NCI-H2081 treated with DMSO at 0.1 percent for 48 hours (cell line): ENCODE results near the gene AP3S1.
A peak's percentile ranks its signal among the peaks of the same experiment; 100 is the strongest.
"Not testable (repeated sequence)": the region's sequence is repeated elsewhere in the genome, so short reads cannot be mapped to it uniquely, and the experiment has no call there.

ENCODE experiments used
- DNase-seq: peaks from one replicate; lab custom pipeline; 2025; lab: John Stamatoyannopoulos, UW

Gene AP3S1

GRCh38 chr5:115841382-115842088 lies at the start of gene AP3S1, which contains the start of gene ATG12:
Gene AP3S1, plus strand, starts transcription at chr5:115841935. Its CDS starts 103 bp downstream, at chr5:115842038.
Gene ATG12, minus strand, starts transcription at chr5:115841565. Its CDS starts 13 bp downstream, at chr5:115841552.
- DNase-seq: peak; percentile 40

- no peak for DNase-seq
Observed at GRCh38 chr5:115795700-115796099, 46.0 kb upstream of the AP3S1 start.

DNA sequence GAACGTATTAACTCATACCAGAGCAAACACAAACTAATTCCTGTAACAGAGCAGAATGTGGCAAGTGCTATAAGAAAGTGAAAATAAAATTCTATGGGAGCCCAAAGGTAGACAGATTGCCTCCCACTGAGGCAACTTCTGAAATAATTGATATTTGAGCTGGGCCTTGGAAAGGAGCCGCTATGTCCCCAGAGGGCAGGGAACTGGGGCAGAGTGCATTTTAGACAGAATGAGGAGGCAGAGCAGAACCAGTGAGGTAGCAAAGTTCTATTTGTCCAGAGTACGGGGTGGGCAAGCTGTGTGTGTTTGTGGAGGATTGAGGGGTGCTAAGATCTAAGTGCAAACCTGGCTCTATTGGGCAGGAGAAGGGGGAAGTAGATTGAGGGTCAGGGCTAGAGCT lies 45.1 kb upstream of the AP3S1 start:
- no peak for DNase-seq

DNA sequence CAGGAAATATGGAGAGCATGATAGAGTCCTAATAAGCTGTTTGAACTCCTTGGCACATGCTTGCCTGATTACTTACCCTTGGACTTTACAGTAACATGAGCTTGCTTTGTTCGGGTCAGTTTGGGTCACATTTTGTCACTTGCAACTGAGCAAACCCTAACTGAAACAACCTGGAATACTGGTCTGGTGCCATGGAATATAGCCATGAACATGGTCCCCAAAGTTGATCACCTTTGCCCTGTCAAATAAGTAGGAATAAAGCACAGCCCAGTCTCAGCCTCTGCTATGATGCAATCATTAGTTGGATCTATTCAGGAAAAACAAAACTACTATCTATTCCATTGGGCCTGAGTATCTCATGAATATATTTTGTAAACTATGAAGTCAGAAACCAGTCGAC lies 43.5 kb upstream of the AP3S1 start:
- no peak for DNase-seq

DNA sequence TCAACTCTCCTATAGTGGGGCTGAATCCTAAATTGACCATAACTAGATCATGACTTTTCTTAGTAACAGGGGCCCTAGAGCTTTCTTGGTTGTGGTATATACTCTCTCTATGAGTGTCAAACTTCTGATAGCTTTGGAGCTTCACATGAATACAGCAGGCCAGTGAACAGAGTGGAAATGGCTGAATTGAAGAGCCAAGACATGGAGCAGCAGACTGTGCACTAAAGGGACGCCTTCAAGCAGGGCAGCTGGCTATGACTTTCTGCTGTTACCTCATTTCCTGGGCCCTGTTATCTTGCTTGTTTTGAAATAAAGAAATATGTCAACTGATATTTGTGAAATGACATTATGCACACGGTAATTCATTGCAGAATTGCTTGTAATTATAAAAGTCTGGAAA lies 41.6 kb upstream of the AP3S1 start:
- no peak for DNase-seq

- DNase-seq: no peak
Observed at GRCh38 chr5:115801152-115801551, 40.6 kb upstream of the AP3S1 start.

DNA sequence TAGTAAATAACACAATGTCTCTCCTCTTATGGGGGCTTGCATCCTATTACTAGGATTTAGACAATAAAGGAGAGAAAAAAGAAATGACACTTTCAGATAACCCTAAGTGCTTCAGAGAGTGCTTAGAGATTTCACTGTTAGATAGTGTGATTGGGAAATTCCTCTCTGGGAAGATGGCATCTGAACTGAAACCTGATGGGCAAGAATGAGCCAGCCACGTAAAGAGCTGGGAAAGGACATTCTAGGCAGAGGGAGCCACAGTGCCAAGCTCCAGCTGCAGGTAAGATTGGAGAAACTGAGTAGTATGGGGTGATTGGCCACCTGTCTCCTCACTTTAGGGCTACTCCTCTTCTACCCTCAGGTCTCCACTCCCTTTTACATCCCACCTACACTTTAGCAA lies 39.8 kb upstream of the AP3S1 start:
- no peak for DNase-seq

DNA sequence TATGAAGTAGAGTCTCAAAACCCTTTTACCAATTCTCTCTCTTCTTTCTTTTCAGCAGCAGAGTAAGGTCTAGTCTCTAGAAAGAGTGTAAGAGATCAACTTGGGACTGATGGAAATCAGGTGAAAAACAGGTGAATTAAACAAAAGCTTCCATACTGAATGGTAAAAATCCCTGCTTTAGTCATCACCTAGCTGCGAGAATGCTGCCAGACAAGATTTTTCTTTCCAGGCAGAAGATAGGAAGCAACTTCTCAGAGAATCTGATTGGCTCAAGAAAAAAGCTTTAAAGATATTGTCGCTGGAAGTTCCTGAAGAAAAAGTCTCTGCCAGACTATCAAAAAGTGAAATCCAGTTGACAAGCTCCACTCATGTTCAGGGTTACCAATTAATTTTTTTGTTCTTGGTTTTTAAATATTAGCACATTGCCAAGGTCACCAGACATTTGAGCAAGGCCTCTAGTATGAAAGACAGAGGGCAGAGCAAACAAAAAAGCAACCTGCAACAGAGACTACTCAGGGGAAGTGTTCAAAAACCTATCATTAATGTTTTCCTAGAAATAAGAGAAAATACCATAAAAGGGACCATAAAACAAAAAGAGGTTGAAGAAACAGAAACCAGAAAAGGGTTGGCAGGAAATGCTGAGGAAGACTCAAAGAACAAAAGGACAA lies 34.6 kb upstream of the AP3S1 start:
- no peak for DNase-seq

- no peak for DNase-seq
Observed at GRCh38 chr5:115807654-115808052, 34.1 kb upstream of the AP3S1 start.

DNA sequence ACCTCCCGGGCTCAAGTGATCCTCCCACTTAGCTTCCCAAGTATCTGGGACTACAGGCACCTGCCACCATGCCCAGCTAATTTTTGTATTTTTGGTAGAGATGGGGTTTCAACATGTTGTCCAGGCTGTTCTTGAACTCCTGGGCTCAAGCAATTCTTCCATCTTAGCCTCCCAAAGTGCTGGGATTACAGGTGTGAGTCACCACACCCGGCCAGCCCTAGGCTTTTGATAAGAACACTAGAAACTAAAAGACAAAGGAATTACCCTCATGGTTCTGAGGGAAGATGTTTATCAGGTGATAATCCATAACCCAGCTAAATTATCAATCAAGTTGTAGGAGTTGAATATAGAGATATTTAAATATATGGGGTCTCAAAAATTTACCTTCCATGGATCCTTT lies 33.7 kb upstream of the AP3S1 start:
- DNase-seq: not testable (repeated sequence)

DNA sequence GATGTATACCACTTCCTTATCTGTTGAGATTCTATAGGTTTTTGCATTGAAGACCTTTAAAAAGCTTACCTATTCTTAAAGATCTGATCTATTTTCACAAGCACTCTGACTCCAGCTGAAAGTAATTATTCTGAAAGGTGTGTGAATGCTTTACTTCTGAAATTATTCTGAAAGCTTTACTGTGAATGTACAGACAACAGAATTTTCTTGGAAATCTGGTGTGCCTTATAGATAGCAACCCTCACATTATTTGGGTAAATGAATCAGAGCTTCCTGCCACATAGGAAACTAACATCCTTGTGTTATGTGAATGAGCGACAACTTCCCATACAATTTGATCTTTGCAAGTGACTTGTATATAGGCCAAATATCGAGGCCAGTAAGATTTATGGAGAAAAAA lies 31.8 kb upstream of the AP3S1 start:
- DNase-seq: no peak

- no peak for DNase-seq
Observed at GRCh38 chr5:115810761-115811160, 31.0 kb upstream of the AP3S1 start.

- DNase-seq: no peak
Observed at GRCh38 chr5:115811406-115811805, 30.3 kb upstream of the AP3S1 start.

GRCh38 chr5:115812372-115812771 lies 29.4 kb upstream of the AP3S1 start:
- DNase-seq: no peak

DNA sequence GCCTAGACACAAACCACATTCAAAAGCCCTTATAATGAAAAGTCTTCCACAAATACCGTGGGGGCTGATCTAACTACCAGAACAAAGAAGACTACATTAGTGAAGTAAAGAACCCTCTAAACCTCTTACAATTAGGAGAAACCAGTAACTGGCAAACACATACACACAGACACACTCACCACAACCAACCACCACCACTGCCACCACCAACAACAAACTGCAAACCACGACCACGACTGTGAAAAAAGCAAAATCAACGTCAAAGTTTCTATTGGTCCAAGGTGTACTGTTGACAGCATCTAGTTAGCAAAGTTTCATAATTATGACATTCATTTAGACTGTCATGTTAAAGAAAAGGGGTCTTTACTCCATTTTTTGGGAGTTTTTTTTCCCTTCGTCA lies 28.0 kb upstream of the AP3S1 start:
- no peak for DNase-seq

- DNase-seq: no peak
Observed at GRCh38 chr5:115815006-115815692, 26.6 kb upstream of the AP3S1 start.

DNA sequence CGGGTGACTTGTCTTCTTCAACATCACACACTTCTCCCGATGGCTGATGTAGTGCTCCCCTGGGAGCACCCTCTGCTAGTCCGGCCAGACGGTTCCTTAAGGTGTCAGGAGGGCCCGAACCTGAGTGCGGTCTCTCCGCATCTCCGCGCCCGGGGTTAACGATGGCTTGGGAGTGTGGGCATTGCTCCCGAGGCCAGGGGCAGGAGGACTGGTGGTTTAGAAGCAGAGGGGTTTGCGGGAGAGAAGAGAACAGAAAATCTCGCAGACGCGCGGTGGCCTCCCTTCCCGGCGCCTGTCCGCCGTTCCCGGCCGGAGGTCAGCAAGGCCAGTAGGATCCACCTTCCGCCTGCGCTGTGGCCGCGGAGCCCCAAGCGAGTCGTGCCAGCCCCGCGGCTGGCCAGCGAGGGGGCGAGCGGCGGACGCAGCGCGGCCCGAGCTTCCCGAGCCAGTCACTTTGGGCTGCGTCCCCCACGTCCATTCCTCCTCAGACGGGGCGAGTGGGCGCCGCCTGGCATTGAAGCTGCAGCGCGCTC lies 26.0 kb upstream of the AP3S1 start:
- no peak for DNase-seq

- DNase-seq: no peak
Observed at GRCh38 chr5:115816226-115817081, 25.3 kb upstream of the AP3S1 start, which contains the start of gene CDO1. Gene CDO1, minus strand, starts transcription at chr5:115816659. Its CDS starts 262 bp downstream, at chr5:115816397.

GRCh38 chr5:115817386-115817785 lies 24.3 kb upstream of the AP3S1 start:
- no peak for DNase-seq

GRCh38 chr5:115818821-115819220 lies 22.9 kb upstream of the AP3S1 start:
- DNase-seq: no peak

DNA sequence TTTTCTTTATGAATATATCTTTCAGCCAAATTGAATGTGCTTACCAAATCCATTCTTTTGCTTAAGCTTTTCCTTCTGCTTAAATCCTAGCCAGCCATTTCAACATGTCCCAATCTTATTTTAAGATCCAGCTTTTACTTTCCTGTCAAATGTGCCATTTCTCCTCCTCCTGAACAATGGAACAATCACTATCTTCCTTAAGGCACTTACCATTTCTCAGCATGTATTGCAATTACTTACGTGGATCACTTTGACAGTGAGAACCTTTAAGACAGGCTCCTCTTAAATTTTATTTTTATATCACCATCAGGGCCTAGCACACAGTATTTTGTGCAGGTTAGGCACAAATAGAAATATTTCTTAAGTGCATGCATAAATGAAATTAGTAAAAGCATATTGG lies 20.9 kb upstream of the AP3S1 start:
- DNase-seq: no peak

DNA sequence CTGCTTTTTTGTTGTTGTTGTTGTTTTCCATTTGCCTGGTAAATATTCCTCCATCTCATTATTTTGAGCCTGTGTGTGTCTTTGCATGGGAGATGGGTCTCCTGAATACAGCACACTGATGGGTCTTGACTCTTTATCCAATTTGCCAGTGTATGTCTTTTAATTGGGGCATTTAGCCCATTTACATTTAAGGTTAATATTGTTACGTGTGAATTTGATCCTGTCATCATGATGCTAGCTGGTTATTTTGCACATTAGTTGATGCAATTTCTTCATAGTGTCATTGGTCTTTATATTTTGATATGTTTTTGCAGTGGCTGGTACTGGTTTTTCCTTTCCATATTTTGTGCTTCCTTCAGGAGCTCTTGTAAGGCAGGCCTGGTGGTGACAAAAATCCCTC lies 16.8 kb upstream of the AP3S1 start:
- DNase-seq: not testable (repeated sequence)
